HG02678 (cell line): ENCODE measurements around the gene APPBP2.

Experiments used
- ATAC-seq: cut with Tn5 transposase; IDR thresholded peaks from one replicate; pipeline ENCODE4 v1.9.1; 2021; ENCODE audit warnings: mild to moderate bottlenecking, moderate library complexity; ENCODE audit not compliant: unreplicated experiment

The APPBP2 gene

DNA sequence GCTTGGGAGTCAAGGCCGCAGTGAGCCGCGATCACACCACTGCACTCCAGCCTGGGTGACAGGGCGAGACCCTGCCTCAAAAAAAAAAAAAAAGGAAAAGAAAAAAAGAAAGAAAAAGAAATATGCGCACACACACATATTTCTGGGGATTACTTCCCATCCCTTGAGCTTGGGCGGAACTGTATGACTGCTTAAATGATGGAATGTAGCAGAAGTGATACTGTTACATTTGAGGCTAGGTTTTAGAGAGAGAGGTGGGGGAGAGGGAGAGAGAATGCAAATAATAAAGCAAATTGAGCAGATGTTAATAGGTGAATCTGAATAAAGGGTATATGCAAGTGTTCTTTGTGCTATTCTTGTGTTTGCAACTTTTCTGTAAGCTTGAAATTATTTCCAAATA lies 122.1 kb downstream of the APPBP2 start:
- ATAC-seq: no peak

DNA sequence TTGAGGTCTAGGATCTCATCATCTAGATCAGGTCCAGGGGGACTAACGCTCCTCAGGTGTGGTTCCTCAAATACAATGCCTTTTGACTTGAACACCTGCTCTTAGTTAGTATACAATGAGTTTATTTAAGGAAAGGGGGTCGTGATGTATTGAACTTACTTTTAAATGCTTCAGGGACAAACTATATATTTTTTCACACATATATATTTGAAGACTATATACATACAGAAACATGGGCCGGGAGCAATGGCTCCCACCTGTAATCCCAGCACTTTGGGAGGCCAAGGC lies 122.6 kb downstream of the APPBP2 start:
- no peak for ATAC-seq

DNA sequence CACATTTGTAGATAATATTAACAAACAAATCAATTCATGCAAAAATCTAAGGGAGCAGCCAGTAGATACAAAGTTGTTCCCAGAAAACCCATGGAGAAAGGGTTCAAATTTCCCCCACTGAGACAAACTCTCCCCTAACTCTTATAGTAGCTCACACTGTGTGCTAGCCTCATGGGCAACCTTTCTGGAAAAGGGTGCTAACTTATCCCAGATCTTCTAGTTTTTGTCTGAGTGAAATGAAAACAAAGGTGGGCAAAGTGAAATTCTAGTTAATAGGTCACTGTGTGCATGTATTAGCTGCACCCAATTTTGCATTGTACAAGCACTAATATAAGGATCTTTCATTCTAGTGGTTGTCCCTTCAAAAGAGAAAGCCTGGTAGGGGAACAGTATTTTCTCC lies 124.2 kb downstream of the APPBP2 start:
- ATAC-seq: no peak

DNA sequence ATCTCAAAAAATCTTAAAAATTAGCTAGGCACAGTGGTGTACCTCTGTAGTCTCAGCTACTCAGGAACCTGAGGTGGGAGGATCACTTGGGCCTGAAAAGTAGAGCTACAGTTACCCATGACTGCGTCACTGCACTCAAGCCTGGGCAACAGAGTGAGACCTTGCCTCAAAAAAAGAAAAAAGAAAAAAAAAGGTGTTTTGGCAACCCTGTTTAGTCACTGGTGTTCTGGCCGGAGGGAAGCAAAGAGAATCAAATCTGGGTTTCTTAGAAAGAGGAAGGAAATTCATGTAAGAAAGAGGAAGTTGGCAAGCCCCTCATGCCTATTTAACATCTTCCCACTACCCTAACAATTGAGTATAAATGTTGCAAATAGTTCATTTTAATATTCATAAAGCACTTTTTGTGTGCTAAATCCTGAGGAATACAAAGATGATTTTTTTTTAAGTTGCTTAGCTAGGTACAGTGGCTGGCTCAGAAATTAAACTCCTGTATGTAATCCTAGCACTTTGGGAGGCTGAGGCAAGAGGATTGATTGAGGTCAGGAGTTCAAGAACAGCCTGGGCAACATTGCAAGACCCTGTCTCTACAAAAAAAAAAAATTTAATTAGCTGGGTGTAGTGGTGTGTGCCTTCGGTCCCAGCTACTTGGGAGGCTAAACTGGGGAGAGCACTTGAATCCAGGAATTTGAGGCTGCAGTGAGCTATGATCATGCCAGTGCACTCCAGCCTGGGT lies 127.6 kb downstream of the APPBP2 start:
- peak; percentile 67 for ATAC-seq

DNA sequence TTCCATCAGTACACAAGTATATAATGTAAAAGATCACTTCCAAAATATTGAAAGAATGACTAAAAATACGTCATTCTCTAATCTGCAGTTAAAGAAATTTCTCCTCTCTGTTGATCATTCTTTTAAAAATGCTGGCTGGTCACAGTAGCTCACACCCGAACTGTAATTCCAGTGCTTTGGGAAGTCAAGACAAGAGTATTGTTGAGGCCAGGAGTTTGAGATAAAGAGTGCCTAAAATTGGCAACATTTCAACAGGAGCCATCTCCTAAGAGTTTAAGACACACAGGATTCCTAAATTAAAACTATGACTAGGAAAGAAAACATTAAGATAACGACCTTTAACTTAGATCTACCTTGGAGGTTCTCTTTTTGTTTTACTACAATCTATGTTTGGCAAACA lies 129.6 kb downstream of the APPBP2 start:
- no peak for ATAC-seq

DNA sequence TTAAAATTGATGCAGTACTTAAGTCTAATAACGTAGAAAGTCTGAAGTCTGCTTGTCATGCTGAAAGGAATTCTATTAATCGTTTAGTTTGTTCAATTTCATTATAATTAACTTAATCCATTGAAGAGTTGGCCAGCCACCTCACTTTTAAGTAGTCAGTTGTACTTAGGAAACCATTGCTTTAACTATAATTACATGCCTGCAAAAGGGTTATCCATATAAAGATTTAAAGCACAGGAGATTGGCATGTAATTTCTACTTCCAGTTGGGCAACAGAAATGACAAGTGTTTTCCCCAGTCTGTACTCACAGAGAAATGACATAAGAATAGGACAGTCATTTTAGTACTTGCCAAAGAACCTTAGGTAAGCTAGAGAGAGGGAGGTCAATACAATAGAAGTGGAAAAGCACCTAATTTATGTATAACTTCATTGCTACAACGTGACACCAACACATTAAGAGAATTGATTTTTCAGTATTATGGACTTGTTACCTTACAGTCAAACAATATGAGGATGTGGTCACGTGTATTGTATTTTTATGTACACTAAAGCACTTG lies 130.5 kb downstream of the APPBP2 start:
- no peak for ATAC-seq

DNA sequence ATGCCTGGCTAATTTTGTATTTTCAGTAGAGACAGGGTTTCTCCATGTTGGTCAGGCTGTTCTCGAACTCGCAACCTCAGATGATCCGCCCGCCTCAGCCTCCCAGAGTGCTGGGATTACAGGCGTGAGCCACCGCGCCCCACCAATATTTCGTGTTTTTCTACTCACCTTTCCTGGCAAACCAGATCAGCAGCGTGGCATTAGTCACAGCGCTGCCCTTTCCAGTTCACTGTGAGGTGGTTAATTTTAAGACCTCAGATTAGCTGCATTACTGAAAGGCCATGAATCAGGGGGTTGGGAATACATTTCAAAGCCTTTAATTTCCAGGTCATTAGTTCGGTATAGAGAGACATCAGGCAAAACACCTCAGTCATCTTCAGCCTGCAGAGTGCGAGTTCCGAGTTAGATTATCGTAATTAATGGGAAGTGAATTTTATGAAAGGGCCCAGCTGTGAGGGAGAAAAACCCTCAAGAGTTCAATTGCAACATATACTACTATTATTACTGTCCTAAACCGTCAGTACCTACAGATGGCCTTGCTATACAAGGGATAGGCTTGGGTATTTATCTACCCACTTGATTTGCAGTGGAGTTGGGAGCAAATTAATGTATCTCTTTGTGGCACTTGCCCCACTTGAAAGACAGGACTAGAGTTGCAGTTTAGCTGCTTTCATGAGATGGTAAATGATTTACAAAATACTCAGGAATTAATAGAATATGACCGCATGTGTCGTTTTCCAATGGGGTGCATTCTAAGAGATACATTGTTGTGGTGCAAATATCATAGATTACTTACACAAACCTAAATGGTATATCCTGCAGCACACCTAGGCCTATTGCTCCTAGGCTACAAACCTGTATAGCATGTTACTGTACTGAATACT lies 132.0 kb downstream of the APPBP2 start:
- no peak for ATAC-seq
